Middle frontal gyrus (tissue), 1 donor: Measurements from ENCODE around the gene PARD3B.
"Not testable (repeated sequence)": the region's sequence is repeated elsewhere in the genome, so short reads cannot be mapped to it uniquely, and the experiment has no call there.

ENCODE experiments used
- DNase-seq: peaks from one replicate; pipeline ENCODE4 v3.0.0-alpha.2; 2015; ENCODE audit warnings: low spot score; ENCODE audit errors: extremely low spot score

PARD3B gene

GRCh38 chr2:205175831-205176230, 630.6 kb downstream of the PARD3B start:
- no peak for DNase-seq

GRCh38 chr2:205176546-205176945, 631.3 kb downstream of the PARD3B start:
- no peak for DNase-seq

- DNase-seq = no peak
Observed at GRCh38 chr2:205177546-205177945, 632.3 kb downstream of the PARD3B start.

DNA sequence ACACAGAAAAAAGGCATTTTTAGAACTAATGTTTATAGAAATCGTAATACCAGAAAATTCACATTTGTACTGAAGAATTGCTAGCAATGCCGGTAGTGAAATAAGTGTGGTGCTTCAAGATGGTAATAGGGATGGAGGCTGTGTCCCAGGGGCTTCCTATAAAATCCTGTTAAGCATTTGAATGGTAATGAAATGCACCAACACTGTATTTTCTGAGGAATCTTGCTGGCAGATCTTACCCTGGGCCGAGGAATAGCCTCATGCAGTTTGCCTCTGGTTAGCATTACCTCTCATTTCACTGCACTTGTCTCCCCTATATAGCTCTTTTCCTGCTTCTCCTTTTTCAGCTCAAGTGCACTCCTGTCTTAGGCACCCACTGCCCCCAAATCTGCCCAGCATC, 635.5 kb downstream of the PARD3B start:
- DNase-seq = no peak

- DNase-seq = no peak
Observed at GRCh38 chr2:205187731-205188130, 642.5 kb downstream of the PARD3B start.

- no peak for DNase-seq
Observed at GRCh38 chr2:205188239-205189138, 643.2 kb downstream of the PARD3B start.

- DNase-seq = no peak
Observed at GRCh38 chr2:205189301-205189700, 644.0 kb downstream of the PARD3B start.

DNA sequence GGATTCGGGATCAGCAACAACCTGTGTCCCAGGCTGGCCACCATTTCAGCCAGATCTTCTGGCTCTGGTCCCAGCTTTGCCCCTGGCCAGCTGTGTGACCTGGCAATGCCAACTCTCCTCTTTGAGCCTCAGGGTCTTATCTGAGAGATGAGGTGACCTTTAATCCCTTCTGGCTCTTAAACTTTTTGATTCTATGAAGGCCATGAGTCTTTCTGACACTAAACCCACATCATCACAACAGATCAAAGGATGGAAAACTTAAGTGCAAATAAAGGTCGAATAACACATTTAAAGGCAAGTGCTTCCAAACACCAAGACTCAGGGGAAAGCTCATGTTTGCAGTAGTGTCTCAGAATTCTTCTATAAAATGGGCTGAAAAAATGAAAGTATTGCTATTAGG, 645.3 kb downstream of the PARD3B start:
- no peak for DNase-seq

DNA sequence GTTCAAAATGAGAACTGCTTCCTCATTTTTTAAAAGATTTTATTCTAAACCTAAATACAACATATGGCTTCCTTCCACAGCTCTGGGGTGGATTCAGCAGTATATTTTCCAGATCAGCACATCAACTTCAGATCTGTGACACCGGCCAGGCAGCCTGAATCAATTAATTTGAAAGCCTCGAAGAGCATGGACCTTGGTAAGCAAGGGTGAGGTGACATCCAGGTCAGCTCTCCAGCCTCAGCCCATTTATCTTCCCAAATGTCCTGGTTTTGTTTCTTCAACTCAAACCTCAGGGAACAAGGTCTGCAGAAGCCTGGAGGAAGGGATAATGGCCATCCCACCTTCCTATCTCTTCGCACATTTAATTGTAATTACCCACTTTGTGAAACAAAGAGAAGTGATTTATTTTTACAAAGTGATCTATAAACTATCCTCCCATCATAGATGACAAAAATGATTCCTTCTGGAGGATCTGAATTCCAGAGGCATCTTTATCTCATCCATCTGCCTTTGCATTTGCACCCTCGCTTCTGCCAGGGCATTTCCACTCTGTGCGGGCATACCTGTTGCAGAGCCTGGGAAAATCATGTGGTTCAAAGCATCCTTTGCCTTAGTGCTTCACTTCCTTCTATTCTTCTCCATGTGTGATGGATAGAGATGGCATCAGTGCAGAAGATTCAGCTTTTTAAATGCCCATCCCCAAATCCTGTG, 648.0 kb downstream of the PARD3B start:
- DNase-seq = no peak

- DNase-seq = no peak
Observed at GRCh38 chr2:205193836-205194228, 648.6 kb downstream of the PARD3B start.

DNA sequence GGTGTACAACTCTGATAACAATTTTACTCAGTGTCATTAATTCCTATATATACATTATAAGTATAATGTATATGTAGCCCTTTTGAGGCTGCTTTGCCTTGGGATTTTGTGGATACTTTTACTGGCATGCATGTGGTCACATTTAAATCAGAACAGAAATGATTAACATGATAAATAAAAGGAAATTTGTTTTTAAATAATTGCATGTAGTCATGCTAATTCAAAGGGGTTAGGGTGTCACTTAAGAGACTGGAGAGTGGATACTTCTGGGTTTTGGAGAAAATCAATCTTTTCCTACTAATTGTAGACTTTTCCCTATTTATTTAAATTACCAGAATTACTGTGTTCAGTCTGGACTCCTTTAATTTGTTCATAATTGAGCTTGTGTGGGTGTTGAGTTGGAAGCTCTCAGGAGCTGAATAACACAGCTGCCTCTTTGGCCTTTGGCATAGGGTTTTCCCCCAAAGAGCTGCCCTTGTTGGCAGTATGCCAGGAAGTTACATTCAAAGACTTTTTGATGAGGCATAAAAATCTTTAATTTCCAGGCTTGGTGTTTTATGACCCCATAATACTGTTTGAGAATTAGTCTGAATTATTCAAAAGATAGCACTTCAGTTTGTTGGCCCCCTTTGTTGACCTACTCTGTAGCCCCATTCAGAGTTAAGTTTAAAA, 652.3 kb downstream of the PARD3B start:
- DNase-seq = no peak

GRCh38 chr2:205198140-205198525, 652.9 kb downstream of the PARD3B start:
- DNase-seq = no peak

DNA sequence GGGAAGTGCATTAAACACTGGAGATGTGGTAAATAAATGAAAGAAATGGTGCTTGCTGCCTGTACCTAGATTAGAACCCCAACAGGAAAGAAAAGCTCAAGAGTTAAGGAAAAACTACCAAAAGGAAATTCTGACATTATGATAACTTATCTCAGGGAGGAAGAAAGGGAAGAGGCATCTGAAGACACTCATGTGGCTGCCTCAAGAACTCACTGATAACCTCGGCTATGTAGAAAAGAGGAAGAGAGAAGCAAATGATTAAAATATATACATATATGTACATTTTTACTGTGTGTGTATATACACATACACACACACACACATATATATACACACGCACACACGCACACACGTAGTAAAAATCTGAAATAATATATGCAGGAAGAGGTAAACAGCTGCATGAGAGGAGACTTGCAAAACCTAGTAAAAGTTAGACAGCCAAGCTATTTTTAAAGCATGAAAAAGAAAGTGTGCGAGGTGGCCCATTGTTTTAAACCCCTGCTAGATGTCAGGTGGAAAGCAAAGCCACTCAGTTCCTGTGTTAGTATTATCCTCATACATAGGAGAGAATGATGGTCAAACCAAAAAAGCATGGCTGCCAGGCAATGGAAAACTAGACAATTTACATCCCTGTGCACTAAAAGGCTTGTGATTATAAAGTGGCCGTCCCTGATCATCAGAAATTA, 654.0 kb downstream of the PARD3B start:
- no peak for DNase-seq

- DNase-seq = no peak
Observed at GRCh38 chr2:205210494-205210893, 665.2 kb downstream of the PARD3B start.

DNA sequence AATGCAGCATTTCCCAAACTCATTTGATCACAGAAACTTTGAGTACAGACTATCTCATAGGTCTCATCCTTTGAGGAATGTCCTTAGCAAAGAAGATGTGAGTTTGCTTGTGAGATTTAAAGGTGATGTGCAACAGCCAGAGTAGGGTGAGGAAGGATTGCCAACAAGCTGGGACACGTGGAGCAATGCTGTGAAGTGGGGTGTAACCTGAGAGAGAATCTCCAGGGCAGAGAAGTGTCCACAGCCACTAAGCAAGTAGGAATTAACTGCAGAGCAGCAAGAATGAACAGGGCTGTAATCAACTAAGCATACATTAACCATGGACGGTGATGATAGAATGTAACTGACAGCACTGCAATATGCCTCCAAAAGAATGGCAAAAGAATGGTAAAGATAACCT, 667.1 kb downstream of the PARD3B start:
- no peak for DNase-seq

DNA sequence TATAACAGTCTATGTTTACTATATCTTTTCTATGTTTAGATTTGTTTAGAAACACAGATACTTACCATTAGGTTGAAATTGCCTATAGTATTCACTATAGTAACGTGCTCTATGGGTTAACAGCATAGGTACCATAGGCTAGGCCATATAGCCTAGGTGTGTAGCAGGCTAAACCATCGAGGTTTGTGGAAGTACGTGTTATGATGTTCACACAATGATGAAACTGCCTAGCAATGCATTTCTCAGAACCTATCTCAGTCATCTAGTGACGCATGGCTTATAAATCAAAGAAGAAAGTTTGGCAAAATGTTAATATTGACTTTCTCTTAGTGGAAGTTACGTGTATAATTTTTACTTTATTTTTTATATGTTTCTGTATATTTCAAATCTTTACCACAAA, 670.8 kb downstream of the PARD3B start:
- DNase-seq = no peak

GRCh38 chr2:205216580-205216979, 671.3 kb downstream of the PARD3B start:
- DNase-seq = no peak

DNA sequence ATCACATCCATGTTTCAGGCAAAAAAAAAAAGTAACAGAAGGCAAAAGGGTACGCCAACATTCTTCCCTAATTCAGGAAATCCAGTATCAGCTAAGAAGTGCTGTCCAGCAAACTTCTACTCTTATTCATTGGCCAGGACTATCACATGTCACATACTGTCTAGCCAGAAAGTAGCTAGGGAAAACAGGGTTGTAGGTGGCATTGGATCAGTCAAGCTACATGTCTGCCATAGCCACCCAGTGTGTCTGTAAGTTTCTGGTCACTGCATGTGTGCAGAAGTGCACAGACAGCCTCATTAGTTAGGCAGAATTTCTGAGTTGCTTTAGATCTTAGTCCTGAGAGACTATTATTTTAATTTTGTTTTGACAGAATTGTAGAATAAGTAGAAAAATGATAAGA, 671.7 kb downstream of the PARD3B start:
- no peak for DNase-seq

DNA sequence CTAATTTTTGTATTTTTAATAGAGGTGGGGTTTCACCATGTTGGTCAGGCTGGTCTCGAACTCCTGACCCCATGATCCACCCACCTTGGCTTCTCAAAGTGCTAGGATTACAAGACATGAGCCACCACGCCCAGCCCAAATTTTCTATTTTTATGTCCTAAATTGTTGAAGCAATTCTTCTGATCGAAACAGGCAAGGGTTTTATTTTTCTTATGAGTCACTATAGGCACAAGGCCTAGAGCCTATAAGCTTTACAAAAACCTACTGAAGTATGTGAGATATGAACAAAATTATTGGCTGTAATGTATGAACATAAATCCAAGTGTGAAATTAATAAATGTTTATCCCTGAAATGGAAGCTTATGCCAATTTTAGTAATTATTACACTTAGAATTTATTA, 672.8 kb downstream of the PARD3B start:
- no peak for DNase-seq

- not testable (repeated sequence) for DNase-seq
Observed at GRCh38 chr2:205218816-205219215, 673.5 kb downstream of the PARD3B start.

- no peak for DNase-seq
Observed at GRCh38 chr2:205220559-205220958, 675.3 kb downstream of the PARD3B start.

- DNase-seq = no peak
Observed at GRCh38 chr2:205232086-205232485, 686.8 kb downstream of the PARD3B start.
